Memory B cell (primary cell): ENCODE data around the gene GPHN.

Experiments used
- ATAC-seq: fragments of 150-1000 bp; cut with Tn5 transposase; 2 replicates; pipeline ENCODE4 v1.10.0; 2021; ENCODE audit warnings: low read depth, mild to moderate bottlenecking, moderate library complexity
- DNase-seq, 2 donors: peaks; one replicate each; pipeline ENCODE4 v3.0.0; 2022; ENCODE audit warnings: low spot score in 2 of 2
- H3K27ac Mint-ChIP-seq: one replicate; pipeline ENCODE4 v1.8.0; 2022; ENCODE audit warnings: mild to moderate bottlenecking, moderate library complexity, mixed read lengths
- H3K27me3 Mint-ChIP-seq: one replicate; pipeline ENCODE4 v1.8.0; 2022; ENCODE audit warnings: mixed read lengths
- H3K36me3 Mint-ChIP-seq: one replicate; pipeline ENCODE4 v1.8.0; 2022; ENCODE audit warnings: mild to moderate bottlenecking, mixed read lengths
- H3K4me1 Mint-ChIP-seq: one replicate; pipeline ENCODE4 v1.8.0; 2022; ENCODE audit warnings: mixed read lengths
- H3K4me3 Mint-ChIP-seq: one replicate; pipeline ENCODE4 v1.8.0; 2022; ENCODE audit warnings: mild to moderate bottlenecking, moderate library complexity, mixed read lengths
- H3K9me3 Mint-ChIP-seq: one replicate; pipeline ENCODE4 v1.8.0; 2022; ENCODE audit warnings: mixed read lengths

GPHN gene

GRCh38 chr14:66636240-66636639 is 128.3 kb downstream of the GPHN start:
- DNase-seq (no peak), ATAC-seq (no peak)
- Mint-ChIP-seq H3K36me3 (peaks cover 3% of the 10 kb centered on the region), H3K27me3 (no peaks in the 10 kb centered on the region), H3K4me1 (peaks cover 12% of the 10 kb centered on the region), H3K27ac (no peak overlapping the region), H3K4me3 (no peak overlapping the region), H3K9me3 (no peaks in the 10 kb centered on the region)

- H3K36me3 Mint-ChIP-seq: no peaks in the 10 kb centered on the region
- no peak overlapping the region for H3K4me3 Mint-ChIP-seq
- H3K4me1 Mint-ChIP-seq: peaks cover 15% of the 10 kb centered on the region
- H3K27ac Mint-ChIP-seq: no peak overlapping the region
- H3K9me3 Mint-ChIP-seq: no peaks in the 10 kb centered on the region
- H3K27me3 Mint-ChIP-seq: no peaks in the 10 kb centered on the region
- no peak for DNase-seq
- no peak for ATAC-seq
Observed at GRCh38 chr14:66638689-66639088, 130.7 kb downstream of the GPHN start.

GRCh38 chr14:66641861-66642635 is 134.1 kb downstream of the GPHN start:
- Mint-ChIP-seq H3K9me3 (no peaks in the 10 kb centered on the region), H3K27me3 (no peaks in the 10 kb centered on the region), H3K27ac (no peak overlapping the region), H3K4me1 (peaks cover 11% of the 10 kb centered on the region), H3K4me3 (no peak overlapping the region), H3K36me3 (no peaks in the 10 kb centered on the region)
- ATAC-seq (no peak), DNase-seq (no peak)

GRCh38 chr14:66643344-66643743 is 135.4 kb downstream of the GPHN start:
- Mint-ChIP-seq H3K4me3 (no peak overlapping the region), H3K4me1 (peaks cover 9% of the 10 kb centered on the region), H3K9me3 (no peaks in the 10 kb centered on the region), H3K27me3 (no peaks in the 10 kb centered on the region), H3K27ac (no peak overlapping the region), H3K36me3 (no peaks in the 10 kb centered on the region)
- no peak for ATAC-seq
- no peak for DNase-seq

- DNase-seq (no peak), ATAC-seq (no peak)
- H3K4me1 Mint-ChIP-seq: peaks cover 19% of the 10 kb centered on the region
- H3K27me3 Mint-ChIP-seq: no peaks in the 10 kb centered on the region
- no peak overlapping the region for H3K4me3 Mint-ChIP-seq
- H3K27ac Mint-ChIP-seq: no peak overlapping the region
- no peaks in the 10 kb centered on the region for H3K36me3 Mint-ChIP-seq
- no peaks in the 10 kb centered on the region for H3K9me3 Mint-ChIP-seq
Observed at GRCh38 chr14:66645716-66646115, 137.8 kb downstream of the GPHN start.

GRCh38 chr14:66649498-66649897 is 141.6 kb downstream of the GPHN start:
- H3K4me3 Mint-ChIP-seq: no peak overlapping the region
- DNase-seq (no peak), ATAC-seq (no peak)
- H3K4me1 Mint-ChIP-seq: peaks cover 18% of the 10 kb centered on the region
- H3K27me3 Mint-ChIP-seq: no peaks in the 10 kb centered on the region
- H3K36me3 Mint-ChIP-seq: peaks cover 1% of the 10 kb centered on the region
- H3K27ac Mint-ChIP-seq: peak overlapping the region; percentile 65
- no peaks in the 10 kb centered on the region for H3K9me3 Mint-ChIP-seq

- no peak overlapping the region for H3K4me3 Mint-ChIP-seq
- no peaks in the 10 kb centered on the region for H3K9me3 Mint-ChIP-seq
- peaks cover 1% of the 10 kb centered on the region for H3K36me3 Mint-ChIP-seq
- H3K4me1 Mint-ChIP-seq: peaks cover 18% of the 10 kb centered on the region
- peak overlapping the region; percentile 65 for H3K27ac Mint-ChIP-seq
- DNase-seq: no peak
- ATAC-seq: no peak
- no peaks in the 10 kb centered on the region for H3K27me3 Mint-ChIP-seq
Observed at GRCh38 chr14:66650491-66650911, 142.6 kb downstream of the GPHN start.

- H3K36me3 Mint-ChIP-seq: peaks cover 5% of the 10 kb centered on the region
- H3K4me1 Mint-ChIP-seq: peaks cover 14% of the 10 kb centered on the region
- ATAC-seq (no peak), DNase-seq (no peak)
- H3K4me3 Mint-ChIP-seq: no peak overlapping the region
- H3K27ac Mint-ChIP-seq: no peak overlapping the region
- no peaks in the 10 kb centered on the region for H3K27me3 Mint-ChIP-seq
- H3K9me3 Mint-ChIP-seq: peaks cover 2% of the 10 kb centered on the region
Observed at GRCh38 chr14:66651536-66652220, 143.7 kb downstream of the GPHN start.

- Mint-ChIP-seq H3K27me3 (no peaks in the 10 kb centered on the region), H3K9me3 (peaks cover 2% of the 10 kb centered on the region), H3K4me3 (no peak overlapping the region), H3K36me3 (peaks cover 6% of the 10 kb centered on the region), H3K27ac (no peak overlapping the region), H3K4me1 (peaks cover 14% of the 10 kb centered on the region)
- DNase-seq (no peak), ATAC-seq (no peak)
Observed at GRCh38 chr14:66652525-66653106, 144.7 kb downstream of the GPHN start.

GRCh38 chr14:66657780-66658179 is 149.8 kb downstream of the GPHN start:
- Mint-ChIP-seq H3K27me3 (no peaks in the 10 kb centered on the region), H3K9me3 (peaks cover 8% of the 10 kb centered on the region), H3K36me3 (peaks cover 15% of the 10 kb centered on the region), H3K4me1 (peaks cover 2% of the 10 kb centered on the region), H3K27ac (no peak overlapping the region), H3K4me3 (no peak overlapping the region)
- DNase-seq (no peak), ATAC-seq (no peak)

- H3K9me3 Mint-ChIP-seq: peaks cover 19% of the 10 kb centered on the region
- no peaks in the 10 kb centered on the region for H3K4me1 Mint-ChIP-seq
- ATAC-seq: no peak
- no peak overlapping the region for H3K4me3 Mint-ChIP-seq
- H3K27me3 Mint-ChIP-seq: no peaks in the 10 kb centered on the region
- no peak overlapping the region for H3K27ac Mint-ChIP-seq
- DNase-seq: no peak
- H3K36me3 Mint-ChIP-seq: peaks cover 12% of the 10 kb centered on the region
Observed at GRCh38 chr14:66662374-66662773, 154.4 kb downstream of the GPHN start.

GRCh38 chr14:66677780-66678179 is 169.8 kb downstream of the GPHN start:
- no peak overlapping the region for H3K27ac Mint-ChIP-seq
- no peak for DNase-seq
- H3K4me3 Mint-ChIP-seq: no peak overlapping the region
- H3K9me3 Mint-ChIP-seq: peaks cover 27% of the 10 kb centered on the region
- H3K36me3 Mint-ChIP-seq: peaks cover 22% of the 10 kb centered on the region
- no peak for ATAC-seq
- H3K27me3 Mint-ChIP-seq: no peaks in the 10 kb centered on the region
- peaks cover 2% of the 10 kb centered on the region for H3K4me1 Mint-ChIP-seq

GRCh38 chr14:66680216-66680615 is 172.3 kb downstream of the GPHN start:
- no peak overlapping the region for H3K27ac Mint-ChIP-seq
- no peak overlapping the region for H3K4me3 Mint-ChIP-seq
- no peak for ATAC-seq
- H3K36me3 Mint-ChIP-seq: peaks cover 26% of the 10 kb centered on the region
- peaks cover 20% of the 10 kb centered on the region for H3K9me3 Mint-ChIP-seq
- no peaks in the 10 kb centered on the region for H3K27me3 Mint-ChIP-seq
- no peak for DNase-seq
- peaks cover 2% of the 10 kb centered on the region for H3K4me1 Mint-ChIP-seq

- Mint-ChIP-seq H3K4me1 (no peaks in the 10 kb centered on the region), H3K27me3 (no peaks in the 10 kb centered on the region), H3K4me3 (no peak overlapping the region), H3K9me3 (peaks cover 1% of the 10 kb centered on the region), H3K36me3 (peaks cover 14% of the 10 kb centered on the region), H3K27ac (no peak overlapping the region)
- ATAC-seq (no peak), DNase-seq (no peak)
Observed at GRCh38 chr14:66696326-66696725, 188.4 kb downstream of the GPHN start.
